Measurements from ENCODE around the gene DNAJC8. TPM values are rescaled to one million over a fixed set of nuclear protein-coding genes. Genes with fewer than 3 reads are reported as not detected.
A peak's percentile ranks its signal among the peaks of the same experiment; 100 is the strongest.

Gene DNAJC8
- polyA plus RNA-seq, 5 donors: 132 to 175 (median 147) TPM

- DNase-seq: no peak
Measured at GRCh38 chr1:28213315-28213714, 19.5 kb downstream of the DNAJC8 start.

DNA sequence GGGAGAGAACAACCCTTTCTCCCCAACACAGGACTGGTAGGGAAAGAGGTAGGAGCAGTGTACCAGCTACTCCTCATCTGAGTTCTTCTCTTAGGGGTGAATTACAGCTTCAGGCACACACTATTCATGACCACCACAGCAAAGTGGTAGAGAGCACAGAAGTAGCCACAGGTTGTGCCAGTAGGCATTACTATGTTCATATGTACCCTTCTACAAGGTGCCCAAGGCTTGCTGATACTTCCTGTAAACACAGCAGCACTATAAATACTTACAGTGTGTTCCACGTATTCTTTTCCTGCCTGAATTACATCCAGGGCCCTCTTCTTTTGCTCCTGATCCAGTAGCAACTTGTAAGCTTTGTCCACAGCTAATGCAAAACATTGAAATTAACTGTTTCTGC is 23.1 kb downstream of the DNAJC8 start:
- no peak for DNase-seq

DNA sequence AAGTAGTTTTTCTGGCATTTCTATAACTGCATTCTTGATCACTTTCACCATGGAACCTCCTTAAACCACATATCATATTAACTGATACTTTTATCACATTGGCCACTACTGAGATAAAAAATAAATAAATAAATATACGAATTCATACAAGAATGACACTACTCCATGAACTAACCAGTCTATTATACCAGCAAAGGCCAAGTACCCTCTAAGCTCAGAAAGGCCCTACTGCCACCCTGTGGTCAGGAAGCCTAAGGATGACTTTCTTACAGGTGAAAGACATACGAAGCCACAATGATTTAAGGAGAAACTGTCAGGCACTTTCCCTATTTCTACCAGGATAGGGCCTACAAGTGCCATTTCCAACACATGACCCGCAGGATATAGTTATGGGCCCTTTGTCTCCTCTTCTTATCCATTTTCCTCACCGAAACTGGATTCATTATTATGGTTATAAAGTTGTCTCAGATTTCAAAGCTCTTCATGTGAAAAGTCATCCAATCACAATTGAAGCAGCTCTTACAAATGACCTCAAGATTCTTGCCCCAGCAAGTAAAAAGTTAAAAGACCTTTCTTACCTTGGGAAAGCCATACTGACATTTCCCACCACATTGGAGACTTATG is 23.9 kb downstream of the DNAJC8 start:
- DNase-seq: peak; percentile 14 to 24

DNA sequence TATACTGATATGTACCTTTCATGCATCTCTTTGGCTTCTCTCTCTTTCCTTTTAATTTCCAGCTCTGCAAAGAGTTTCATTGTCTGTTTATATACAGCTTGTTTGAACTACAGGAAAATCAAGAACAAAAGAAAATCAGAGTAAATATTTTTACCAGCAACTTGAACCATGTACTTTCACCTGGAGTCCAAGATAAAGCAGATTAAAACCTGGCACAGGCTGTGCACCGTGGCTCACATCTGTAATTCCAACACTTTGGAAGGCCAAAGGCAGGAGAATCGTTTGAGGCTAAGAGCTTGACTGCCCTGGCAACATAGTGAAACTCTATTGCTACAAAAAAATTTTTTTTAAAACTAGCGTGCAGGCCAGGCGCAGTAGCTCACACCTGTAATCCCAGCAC is 27.6 kb downstream of the DNAJC8 start:
- no peak for DNase-seq

GRCh38 chr1:28200234-28200873 is 32.5 kb downstream of the DNAJC8 start:
- DNase-seq: no peak

DNA sequence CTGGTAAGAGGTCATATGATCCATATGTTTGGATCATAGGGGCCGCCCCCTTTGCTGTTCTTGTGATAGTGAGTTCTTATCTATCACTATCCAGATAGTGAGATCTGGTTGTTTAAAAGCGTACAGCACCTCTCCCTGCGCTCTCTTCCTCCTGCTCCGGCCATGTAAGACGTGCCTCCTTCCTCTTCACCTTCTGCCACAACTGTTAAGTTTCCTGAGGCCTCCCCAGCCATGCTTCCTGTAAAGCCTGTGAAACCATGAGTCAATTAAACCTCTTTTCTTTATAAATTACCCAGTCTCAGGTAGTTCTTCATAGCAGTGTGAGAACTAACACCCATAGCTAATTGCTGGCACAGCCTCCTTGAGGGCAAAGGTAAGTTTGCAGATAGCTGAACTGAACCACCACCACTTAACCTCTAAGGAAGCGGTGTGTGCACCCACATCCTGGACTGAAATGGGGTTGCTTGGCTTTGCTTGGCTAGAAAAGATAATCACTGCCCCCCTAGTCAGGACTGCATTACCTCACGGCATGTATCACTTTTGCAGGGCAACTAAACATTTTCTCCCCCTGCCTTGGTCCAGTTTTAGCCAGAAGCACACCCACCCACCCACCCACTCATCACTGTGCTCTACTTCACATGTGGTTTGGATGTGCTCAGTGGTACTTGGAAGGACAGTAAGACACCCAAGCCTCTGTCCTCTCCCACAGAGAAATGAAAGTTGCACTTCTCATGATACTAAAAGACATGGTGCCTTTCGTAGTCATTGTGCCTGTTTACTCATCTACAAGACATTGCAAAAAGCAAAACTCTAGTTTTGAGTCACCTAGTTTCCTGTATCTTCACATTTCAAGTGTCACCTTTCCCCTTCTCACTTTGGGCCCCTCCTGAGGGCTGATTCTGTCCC is 33.2 kb downstream of the DNAJC8 start:
- DNase-seq: no peak

DNA sequence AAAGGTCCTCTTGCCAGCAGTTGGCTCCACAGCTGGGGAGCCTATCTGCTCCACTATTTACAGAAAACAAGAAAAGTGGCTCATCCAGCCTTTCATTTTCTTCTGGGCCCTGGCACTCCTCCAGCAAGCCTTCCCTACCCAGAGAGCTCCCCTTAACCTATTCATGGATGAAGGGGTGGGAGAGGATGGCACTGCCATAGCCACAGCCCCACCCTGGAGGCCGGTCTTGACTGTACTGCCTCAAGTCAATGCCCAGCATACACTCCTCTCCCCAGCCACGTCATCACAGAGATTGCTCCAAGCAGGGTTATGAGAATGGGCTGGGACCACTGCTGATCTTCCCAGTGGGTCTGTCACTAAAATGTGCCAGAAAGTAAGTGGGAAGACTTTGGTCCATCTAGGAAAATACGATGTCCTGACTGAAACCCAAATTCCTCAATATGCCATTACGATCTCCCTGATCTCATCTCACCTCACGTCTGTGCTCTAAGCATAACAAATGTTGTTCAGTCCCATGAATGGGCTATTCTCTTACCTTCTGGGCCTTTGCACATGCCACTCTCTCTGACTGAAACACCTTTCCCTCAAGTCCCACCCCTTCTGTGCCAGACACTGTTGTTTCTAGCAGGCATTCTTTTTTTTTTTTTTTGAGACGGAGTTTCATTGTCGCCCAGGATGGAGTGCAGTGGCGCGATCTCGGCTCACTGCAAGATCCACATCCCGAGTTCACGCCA is 35.0 kb downstream of the DNAJC8 start:
- no peak for DNase-seq

- no peak for DNase-seq
Measured at GRCh38 chr1:28196330-28196729, 36.5 kb downstream of the DNAJC8 start.

DNA sequence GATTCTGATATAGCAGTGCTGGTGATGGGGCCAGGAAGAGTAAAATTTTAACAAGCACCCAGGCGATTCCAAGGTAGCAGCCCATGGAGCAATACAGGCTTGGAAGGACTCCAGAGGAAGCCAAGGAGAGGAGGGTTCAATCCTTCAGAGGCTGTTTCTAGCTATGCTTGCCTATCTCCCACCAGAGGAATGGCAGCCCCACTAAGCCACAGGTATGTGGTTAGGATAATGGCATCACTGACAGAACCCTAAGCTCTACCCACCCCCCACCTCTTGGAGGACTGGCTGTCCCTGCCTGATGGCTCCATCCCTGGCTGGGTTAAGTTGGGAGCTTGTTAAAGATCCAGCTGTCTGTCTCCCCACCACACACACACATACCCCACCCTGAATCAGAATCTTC is 37.0 kb downstream of the DNAJC8 start:
- DNase-seq: no peak

DNA sequence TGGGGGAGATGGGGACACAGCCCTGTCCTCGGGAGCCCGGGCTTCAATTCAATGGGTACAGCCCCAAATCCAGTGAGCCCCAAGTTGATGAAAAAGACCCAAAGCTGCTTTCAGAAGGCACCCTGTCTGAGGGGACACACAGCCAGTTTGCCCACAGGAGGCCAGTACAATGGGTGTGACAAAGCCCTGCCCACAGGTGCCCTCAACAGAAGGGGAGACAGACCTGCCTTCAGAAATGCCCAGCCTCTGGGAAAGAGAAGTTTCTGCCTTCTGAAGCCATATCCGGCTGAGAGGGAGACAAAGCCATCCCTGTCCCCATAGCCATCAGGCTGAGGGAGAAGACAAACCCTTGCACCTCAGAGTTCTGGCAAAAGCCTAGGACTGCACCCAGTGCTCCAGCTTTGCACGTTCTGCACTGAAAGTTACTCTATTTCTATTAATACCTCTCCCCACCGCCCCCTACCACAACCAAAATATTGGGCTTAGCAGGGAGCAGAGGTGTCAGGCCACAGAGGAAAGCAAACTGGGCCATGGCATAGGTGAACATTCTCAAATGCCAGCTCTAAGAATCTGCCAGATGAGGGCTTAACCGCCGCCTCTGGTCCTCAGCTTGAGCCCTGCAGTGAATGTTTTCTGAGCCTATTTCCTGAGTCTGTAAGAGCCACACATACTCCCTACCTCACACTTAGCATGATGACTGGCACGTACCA is 38.3 kb downstream of the DNAJC8 start:
- no peak for DNase-seq

DNA sequence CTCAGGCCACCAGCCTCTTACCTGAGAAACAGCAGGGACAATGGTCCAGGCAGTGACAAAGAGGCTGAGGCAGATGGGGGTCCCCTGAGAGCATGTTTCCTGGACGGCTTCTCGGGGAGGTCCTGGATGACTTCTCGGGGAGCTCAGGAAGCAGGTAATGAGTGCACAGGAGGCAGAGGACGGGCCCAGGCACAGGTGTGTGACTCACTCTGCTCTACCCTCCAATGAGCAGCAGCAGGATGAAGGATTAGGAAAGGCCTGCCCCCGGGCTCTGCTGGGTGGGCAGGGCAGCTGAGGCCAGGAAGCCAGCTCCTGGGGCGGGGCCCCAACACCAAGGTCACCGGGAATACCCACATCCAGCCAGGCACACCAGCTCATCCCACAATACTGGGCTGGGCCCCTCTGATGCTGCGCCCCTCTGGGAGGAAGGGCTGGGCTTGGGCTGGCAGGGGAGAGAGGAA is 39.1 kb downstream of the DNAJC8 start:
- no peak for DNase-seq

DNA sequence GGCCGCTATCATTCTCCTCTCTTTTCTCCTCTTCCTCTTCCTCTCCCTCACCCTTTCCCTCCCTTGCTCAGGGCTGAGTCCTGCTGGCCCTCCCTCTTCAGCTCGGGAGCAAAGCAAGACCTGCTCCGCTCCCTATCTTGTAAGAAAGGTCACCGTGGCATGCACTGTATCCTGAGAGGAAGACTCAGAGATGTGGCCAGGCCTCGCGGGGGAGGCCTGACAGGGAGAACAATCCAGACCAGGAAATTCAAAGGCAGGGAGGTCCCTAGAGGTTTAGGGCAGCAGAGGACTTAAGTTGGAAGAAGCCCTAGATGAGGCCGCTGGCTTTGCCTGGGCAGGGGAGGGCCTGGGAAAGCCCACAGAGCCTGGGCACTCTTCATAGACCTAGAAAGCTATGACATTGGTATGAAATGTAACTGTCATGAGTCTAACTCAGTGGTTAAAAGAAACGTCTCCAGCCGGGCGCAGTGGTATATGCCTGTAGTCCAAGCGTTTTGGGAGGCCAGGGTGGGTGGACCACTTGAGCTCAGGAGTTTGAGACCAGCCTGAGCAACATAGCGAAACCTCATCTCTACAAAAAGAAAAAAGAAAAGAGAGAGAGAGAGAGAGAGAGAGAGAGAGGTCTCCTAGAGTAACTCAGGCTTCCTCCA is 41.7 kb downstream of the DNAJC8 start:
- DNase-seq: no peak

DNA sequence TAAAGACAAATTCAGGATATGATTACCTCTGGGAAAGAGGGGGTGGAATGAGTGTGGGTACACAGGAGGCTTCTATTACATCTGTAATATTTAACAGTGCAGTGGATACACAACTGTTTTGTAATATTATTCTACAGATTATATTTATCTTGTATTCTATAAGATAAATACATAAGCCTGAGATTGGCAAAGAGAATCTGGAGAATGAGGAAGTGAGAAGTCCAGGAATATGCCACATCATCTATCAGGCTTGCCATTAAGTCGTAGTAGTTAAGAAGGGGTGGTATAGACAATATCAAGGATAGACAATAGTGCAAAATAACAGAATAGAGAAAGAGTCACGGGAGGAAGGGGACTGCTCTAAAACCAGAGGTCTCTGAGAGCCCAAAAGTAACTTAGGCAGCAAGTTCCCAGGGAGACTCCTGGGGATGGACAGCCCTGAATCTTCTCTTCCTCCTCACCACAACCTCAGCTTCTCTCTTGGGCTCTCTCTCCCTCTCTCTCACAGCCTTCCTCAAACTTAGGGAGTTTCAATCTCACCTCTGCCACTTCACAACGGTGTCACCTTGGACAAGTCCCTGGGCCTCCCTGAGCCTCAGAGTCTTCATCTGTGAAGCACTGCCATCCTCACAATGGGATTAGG is 42.4 kb downstream of the DNAJC8 start:
- DNase-seq: no peak

DNA sequence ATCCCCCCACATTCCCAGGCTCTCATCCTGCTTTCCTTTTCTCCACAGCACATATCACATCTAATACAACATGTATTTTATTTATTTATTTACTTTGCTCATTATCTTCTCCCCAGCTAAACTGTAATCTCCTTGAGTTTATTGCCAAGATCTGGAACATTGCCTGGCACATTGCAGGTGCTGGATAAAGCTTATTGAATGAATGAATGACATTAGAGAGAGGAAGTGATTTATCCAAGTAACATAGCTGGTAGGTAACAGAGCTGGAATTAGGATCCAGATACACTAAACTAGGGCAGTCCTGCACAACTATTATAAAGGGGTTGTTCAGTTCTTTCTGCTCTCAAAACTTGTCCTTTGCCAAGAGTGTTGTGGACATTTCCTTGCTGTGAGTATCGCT is 47.8 kb downstream of the DNAJC8 start:
- DNase-seq: no peak

- DNase-seq: no peak
Measured at GRCh38 chr1:28180306-28181305, 52.2 kb downstream of the DNAJC8 start.

DNA sequence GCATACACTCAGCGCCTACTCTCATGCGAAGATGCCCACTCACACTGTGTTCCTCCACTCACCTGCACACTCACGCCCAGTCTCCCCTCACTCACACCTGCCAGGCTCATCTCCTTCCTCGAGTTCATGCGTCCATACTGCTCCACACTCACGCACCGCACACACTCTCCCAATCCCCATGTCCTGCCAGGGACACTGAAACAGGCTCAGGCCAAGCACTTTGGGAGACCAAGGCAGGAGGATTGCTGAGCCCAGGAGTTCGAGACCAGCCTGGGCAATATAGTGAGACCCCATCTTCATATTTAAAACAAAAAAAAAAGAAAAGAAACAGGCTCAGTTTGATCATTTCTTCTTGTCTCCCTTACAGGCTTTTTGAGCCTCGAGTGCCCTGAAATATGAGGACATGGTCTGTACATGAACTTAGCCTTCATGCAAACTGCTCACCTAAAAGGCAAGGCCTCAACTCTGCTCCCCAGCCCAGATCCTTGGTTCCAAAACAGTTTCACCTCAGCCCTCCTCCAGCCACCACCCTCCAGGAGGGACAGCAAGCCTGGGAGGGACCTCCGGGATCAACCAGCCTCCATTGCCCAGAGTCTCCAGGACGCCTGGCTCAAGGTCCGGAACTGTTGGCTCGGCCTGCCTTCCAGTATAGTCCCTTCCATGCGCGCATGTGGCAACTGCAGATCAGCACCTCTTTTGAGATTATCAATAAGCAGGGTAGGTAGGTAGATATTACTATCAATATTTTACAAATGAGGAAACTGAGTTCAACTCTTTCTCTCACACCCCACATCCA is 53.9 kb downstream of the DNAJC8 start:
- no peak for DNase-seq

DNA sequence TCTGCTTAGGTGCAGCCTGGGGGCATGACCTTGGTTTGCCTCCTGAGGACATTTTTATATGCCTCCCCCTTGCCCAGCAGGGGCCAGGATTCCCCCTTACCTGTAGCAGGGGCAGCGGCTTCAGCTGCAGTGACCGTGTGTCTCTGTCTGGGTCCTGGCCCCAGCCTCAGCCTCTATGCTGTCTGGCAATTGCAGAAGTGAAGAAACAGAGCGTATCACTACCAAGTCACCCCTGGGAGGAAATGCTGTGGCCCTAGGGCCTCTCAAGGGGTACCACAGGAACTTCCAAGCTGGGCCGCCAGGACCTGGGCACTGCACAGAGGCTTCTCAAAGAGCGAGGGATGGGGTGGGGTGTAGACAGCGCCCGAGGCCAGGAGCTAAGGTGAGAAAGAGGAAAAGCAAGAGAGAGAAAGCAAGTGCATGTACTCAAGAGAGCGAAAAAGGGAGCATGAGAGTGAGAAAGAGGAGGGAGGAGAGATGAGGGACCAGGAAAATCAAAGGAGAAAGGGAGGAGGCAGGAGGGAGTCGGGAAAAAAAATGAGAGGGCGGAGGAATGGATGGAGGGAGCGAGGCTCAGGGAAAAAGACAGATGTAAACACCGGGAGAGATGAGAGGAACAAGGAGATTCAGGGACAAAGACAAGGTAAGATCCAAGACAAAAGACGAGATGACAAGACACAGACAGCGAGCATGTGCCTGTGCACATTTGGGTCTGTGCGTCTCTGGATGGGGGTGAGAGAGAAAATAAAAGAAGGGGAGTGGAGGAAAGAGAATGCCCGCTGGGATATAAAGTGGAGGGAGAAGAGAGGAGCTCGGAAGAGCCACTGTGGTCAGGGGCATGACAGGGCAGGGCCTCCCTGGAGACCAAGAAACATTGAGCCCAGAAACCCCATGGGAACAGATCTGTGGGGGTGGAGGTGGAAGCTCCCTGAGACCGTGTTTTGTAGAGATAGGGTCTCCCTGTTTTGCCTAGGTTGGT is 56.0 kb downstream of the DNAJC8 start, which contains the start of gene PTAFR:
PTAFR (minus strand) TSS at position 199 of the 979 bp plus-strand sequence. CDS start 25,669 bp downstream, outside the sequence.
- DNase-seq: no peak
